DMS79 treated with DMSO at 0.1 percent for 48 hours (cell line): ENCODE results near the gene LRP5.

Experiments
- DNase-seq: peaks from one replicate; lab custom pipeline; 2025; lab: John Stamatoyannopoulos, UW

Gene LRP5

GRCh38 chr11:68347345-68347744 lies 35.0 kb downstream of the LRP5 start:
- no peak for DNase-seq

GRCh38 chr11:68347841-68348240 lies 35.5 kb downstream of the LRP5 start:
- DNase-seq, result no peak

DNA sequence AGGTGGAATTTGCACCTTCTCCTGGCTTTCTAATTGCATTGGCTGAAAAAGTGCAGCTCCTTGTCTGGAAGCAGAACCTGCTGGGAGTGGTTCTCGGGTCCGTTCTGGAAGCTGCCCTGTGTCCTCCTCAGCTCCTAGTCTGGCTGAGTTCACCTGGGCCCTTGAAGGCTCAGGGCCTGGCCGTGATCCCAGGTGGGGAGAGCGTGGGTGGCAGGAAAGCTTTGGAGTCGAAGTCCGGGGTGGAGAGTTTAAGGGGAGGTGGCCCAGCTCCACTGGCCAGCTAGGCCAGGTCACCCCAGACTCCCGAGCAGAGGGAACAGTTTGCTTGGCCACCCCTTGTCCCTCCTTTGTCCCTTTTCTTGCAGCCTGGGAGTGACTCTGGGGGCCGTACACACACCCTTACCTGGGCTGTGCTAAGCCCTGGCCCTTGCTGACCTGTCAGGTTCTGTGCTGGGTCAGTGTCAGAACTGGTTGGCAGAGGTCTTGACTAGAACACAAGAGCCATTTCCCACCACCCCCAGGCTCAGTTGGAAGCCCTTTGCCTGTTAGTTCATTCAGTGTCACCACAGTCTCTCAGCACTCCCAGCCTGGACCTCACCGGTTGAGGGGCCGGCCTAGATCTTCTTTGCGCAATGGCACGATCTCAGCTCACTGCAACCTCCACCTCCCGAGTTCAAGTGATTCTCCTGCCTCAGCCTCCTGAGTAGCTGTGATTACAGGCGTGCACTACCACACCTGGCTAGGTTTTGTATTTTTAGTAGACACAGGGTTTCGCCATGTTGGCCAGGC lies 37.3 kb downstream of the LRP5 start:
- no peak for DNase-seq

DNA sequence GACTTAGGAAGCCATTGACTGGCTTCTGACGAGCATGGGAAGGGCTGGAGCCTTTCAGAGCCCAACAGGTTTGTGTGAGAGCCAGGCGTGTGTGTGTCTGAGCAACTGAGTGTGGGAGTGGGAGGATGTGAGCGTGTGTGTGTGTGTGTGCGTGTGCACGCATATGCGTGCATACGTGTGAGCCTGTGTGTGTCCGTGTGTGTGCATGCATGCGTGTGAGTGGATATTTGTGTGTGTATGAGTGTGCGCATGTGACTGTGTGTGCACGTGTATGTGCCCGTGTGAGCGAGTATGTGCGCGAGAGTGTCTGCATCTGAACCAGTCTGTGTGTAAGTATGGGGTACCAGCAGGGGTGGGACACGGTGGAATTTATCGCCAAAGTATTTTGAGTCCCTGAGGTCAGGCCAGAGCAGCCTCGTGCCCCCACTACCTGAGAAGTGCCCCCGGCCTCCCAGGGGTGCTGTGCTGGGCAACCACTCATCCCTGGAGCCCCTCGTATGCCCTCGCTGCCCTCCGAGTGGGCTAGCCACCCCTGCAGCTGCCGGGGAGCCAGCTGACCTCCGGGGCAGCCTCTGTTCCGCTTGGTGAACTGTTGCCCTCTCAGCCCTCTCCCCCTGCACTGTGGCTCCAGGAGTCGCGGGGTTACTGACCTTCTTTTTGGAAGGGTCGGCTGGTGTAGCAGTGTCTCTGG lies 38.5 kb downstream of the LRP5 start:
- DNase-seq, result no peak

GRCh38 chr11:68351450-68352275 lies 39.3 kb downstream of the LRP5 start:
- DNase-seq, result no peak

DNA sequence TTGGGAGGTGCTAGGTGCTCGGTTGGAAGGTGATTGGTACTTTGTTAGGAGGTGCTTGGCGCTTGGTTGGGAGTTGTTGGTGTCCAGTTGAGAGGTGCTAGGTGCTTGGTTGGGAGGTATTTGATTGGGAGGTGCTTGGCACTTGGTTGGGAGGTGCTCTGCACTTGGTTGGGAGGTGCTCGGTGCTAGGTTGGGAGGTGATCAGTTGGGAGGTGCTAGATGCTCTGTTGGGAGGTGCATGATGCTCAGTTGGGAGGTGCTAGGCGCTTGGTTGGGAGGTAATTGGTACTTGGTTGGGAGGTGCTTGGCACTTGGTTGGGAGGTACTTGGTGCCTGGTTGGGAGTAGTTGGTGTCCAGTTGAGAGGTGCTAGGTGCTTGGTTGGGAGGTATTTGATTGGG lies 40.2 kb downstream of the LRP5 start:
- DNase-seq, result no peak

- DNase-seq, result no peak
These were observed 40.7 kb downstream of the LRP5 start for GRCh38 chr11:68353118-68353517.

- no peak for DNase-seq
These were observed 41.3 kb downstream of the LRP5 start for GRCh38 chr11:68353669-68354068.

- no peak for DNase-seq
These were observed 41.9 kb downstream of the LRP5 start for GRCh38 chr11:68354148-68354872.

DNA sequence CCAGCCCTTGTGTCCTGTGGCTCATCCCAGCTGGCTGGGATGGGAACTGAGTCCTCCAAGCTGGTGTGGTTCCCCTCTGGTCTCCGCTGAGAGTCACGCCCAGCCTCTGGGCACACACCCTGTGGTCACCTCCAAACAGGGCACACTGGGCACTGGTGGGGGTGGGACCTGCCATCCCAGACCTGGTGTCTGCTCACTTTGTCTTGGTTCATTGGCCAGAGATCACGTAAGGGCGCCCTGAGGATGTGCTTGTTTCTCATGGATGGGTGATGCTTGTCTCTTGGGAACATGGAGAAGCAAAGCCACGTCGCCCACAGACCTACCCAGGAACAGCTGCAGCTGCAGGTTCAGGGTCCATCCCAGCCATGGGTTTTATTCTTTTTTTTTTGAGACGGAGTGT lies 43.1 kb downstream of the LRP5 start:
- no peak for DNase-seq

- no peak for DNase-seq
These were observed 45.2 kb downstream of the LRP5 start for GRCh38 chr11:68357568-68357967.

DNA sequence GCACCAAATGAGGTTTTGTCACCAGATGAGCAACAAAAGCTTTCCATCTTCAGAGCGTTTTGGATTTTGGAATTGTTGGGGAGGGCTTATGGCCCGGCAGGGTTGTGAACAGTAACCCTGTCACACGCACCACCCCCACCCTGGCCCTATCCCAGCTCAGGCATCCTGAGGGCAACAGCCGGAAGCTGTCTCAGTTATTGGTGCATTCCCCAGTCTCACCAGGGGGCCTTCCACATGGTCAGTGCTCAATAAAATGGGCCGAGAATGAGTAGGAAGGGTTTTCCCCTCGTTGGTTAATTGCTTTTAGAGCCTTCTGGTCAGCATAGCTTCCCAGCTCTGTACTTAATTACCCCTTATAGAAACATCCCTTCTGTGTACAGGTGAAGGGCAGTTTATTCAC lies 46.0 kb downstream of the LRP5 start:
- DNase-seq, result no peak

DNA sequence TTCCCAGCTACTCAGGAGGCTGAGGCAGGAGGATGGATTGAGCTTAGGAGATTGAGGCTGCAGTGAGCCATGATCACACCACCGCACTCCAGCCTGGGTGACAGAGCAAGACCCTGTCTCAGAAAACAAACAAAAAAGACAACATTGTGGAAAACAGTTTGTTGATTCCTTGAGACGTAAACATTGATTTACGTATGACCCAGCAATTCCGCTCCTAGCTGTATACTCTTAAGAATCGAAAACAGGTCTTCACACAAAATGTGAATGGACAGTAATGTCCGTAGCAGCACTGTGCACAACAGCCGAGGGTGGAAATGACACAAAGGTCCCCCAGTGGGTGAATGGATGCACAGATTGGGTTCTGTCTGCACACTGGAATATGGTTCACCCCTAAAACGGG lies 49.3 kb downstream of the LRP5 start:
- no peak for DNase-seq

DNA sequence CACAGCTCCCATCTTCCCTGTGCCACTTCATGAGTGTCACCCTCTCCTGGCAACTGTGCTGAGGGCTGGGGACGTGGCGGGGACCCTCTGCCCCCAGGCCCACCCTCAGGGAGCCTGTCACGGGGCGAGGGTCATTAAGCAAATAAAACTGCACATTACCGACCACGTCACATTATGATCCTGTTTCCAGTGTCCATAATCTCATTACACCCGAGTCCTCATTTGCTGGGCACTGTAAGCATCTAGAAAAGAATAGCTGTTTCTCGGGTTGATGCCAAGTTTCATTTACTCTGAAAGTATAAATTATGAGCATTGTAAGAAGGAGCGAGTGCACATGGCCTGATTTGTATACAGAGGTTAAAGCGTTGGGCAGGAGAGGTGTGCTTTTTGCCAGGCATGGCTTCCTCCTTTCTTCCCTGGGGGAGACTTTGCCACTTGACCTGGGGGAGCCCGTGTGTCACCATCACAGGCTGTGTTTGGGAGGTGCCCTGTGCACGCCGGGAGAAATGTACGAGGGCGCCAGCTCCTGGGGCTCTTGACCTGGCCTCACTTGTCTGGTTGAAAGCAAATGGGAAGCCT lies 50.5 kb downstream of the LRP5 start:
- no peak for DNase-seq

GRCh38 chr11:68363776-68364175 lies 51.4 kb downstream of the LRP5 start:
- no peak for DNase-seq

GRCh38 chr11:68364581-68364980 lies 52.2 kb downstream of the LRP5 start:
- DNase-seq, result no peak

DNA sequence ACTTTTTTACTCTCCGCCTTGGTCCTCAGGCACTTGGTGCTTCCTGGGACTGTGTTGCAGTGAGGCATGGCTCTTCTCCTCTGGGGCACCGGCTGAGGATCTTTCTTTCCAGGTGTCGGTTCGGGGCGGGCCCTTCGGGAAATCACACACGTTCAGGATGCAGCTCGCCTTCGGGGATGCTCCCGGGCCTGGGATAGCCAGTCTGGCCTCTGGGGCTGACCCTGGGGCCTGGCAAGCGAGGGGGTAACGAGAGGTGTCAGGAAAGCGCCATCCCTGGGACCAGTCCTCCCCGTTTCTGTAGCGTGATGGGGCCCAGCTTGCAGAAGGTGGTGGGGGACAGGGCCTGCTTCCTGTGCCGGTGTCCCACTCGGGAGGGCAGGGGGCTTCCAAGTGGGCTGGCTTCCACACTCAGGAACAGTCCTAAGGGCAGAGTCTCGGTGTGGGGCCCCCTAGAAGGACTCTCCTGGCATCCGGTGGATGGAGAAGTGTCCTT lies 53.6 kb downstream of the LRP5 start:
- DNase-seq, result no peak

DNA sequence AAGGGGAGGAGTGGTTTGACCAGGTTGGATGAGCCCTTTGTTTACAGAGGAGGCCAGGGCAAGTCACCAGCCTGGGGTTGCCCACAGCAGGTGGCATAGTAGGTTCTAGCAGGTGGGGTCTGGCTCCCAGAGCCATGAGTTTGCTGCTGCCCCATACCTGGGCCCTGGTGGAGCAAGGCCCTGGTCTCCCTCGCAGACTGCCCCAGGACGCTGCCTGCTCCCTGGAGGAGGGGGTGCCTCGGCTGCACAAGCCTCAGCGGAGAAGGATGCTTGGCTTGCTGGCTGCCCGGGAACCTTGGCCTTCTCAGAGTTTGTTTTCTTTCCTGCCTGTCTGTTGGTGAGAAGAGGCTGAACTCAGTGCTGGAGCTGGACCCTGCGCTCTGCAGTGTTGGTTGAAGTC lies 54.9 kb downstream of the LRP5 start:
- DNase-seq, result no peak

GRCh38 chr11:68369756-68370155 lies 57.4 kb downstream of the LRP5 start:
- no peak for DNase-seq

GRCh38 chr11:68370211-68371111 lies 58.1 kb downstream of the LRP5 start:
- peak; percentile 33 for DNase-seq
